Spleen (tissue), 11 donors: ENCODE results near the gene UBE2L5. TPM values are rescaled to one million over a fixed set of nuclear protein-coding genes. Genes with fewer than 3 reads are reported as not detected.
A peak's percentile ranks its signal among the peaks of the same experiment; 100 is the strongest.
"Not testable (repeated sequence)": the region's sequence is repeated elsewhere in the genome, so short reads cannot be mapped to it uniquely, and the experiment has no call there.

ENCODE experiments used
- DNase-seq: peaks from one replicate; pipeline ENCODE4 v3.0.0-alpha.2; 2020
- H3K27ac ChIP-seq, 8 donors: fragments of 200-600 bp; sonication (generic) in 7 of 8; 1 replicate in 4 of 8; 2 replicates in 4 of 8; pipeline versions ENCODE4 v1.5.0 to v1.8.0; 2016 to 2021; ENCODE audit warnings: inconsistent platforms in 4 of 8, mild to moderate bottlenecking in 4 of 8, moderate library complexity in 1 of 8
- H3K27me3 ChIP-seq, 7 donors: fragments of 200-600 bp; sonication (generic) in 6 of 7; replicated peaks in 1 of 7; 1 replicate in 4 of 7; 2 replicates in 3 of 7; pipeline versions ENCODE4 v1.5.0 to v1.8.0; 2016 to 2021; ENCODE audit warnings: inconsistent platforms in 3 of 7, mild to moderate bottlenecking in 1 of 7
- H3K36me3 ChIP-seq, 6 donors: fragments of 200-600 bp; sonication (generic) in 5 of 6; 1 replicate in 4 of 6; 2 replicates in 2 of 6; pipeline versions ENCODE4 v1.5.0 to v1.8.0; 2016 to 2021; ENCODE audit warnings: inconsistent platforms in 2 of 6
- H3K4me1 ChIP-seq, 6 donors: fragments of 200-600 bp; sonication (generic) in 5 of 6; 1 replicate in 3 of 6; 2 replicates in 3 of 6; pipeline versions ENCODE4 v1.5.0 to v1.8.0; 2016 to 2021; ENCODE audit warnings: inconsistent platforms in 3 of 6
- H3K4me3 ChIP-seq, 8 donors: fragments of 200-600 bp; sonication (generic) in 7 of 8; 1 replicate in 4 of 8; 2 replicates in 4 of 8; pipeline versions ENCODE4 v1.5.0 to v1.8.0; 2016 to 2021; ENCODE audit warnings: inconsistent platforms in 4 of 8, mild to moderate bottlenecking in 4 of 8, moderate library complexity in 2 of 8
- H3K9me3 ChIP-seq, 8 donors: fragments of 200-600 bp; sonication (generic) in 7 of 8; 1 replicate in 4 of 8; 2 replicates in 4 of 8; pipeline versions ENCODE4 v1.5.0 to v1.8.0; 2016 to 2021; ENCODE audit warnings: inconsistent platforms in 4 of 8
- CTCF ChIP-seq, 11 experiments: fragments of 200-600 bp in 7 of 11; fragments of 450-650 bp in 4 of 11; sonication (generic) in 4 of 11; IDR thresholded peaks in 8 of 11; conservative IDR thresholded peaks in 3 of 11; 1 replicate in 7 of 11; 2 replicates in 4 of 11; pipeline versions ENCODE4 v1.4.0 to v1.8.0; 2016 to 2021; ENCODE audit warnings: antibody characterized with exemption in 11 of 11, inconsistent platforms in 4 of 11, mild to moderate bottlenecking in 1 of 11
- POLR2A ChIP-seq, 3 donors: fragments of 450-650 bp; IDR thresholded peaks; one replicate each; pipeline ENCODE4 v1.5.1; 2017; ENCODE audit warnings: antibody characterized with exemption in 3 of 3, mild to moderate bottlenecking in 1 of 3
- POLR2AphosphoS5 ChIP-seq, 3 donors: sonication (generic); formaldehyde crosslinking; IDR thresholded peaks; one replicate each; pipeline ENCODE4 v1.5.1; 2017; ENCODE audit warnings: antibody characterized with exemption in 3 of 3
- WGBS, 5 donors: extraction: QIAGEN DNeasy Blood & Tissue Kit in 3 of 5; methylation state at CpG; one replicate each; pipeline versions ENCODE4 v1.1.5 to v1.1.7; 2013 to 2018; 5-methylcytosine and 5-hydroxymethylcytosine counted together
- intact Hi-C: fragments of 100-400 bp; cut with DNase I; formaldehyde crosslinking; loops from one replicate; pipeline ENCODE4 v1.15.0; 2023; ENCODE audit warnings: low total_unique reads
- polyA plus RNA-seq, 3 donors: library from polyadenylated mRNA; stranded (reverse); fragments of 200-250 nt; gene quantifications; one replicate each; pipeline ENCODE4 v1.2.1, GENCODE V29; 2013
- total RNA-seq, 7 donors: library from RNA; depleted of rRNA in 3 of 7; stranded (reverse); fragments of >200 nt in 3 of 7; fragmentation: NEBNext Ultra II Directional in 4 of 7; extraction: Animal tissue kit (Norgen Biotek cat#: 25700) in 4 of 7; gene quantifications; one replicate each; pipeline versions ENCODE4 v1.1.0 to v1.2.1, GENCODE V29; 2016 to 2021
- donor health status: healthy with polysubstance abuse.
- donor health status: DM: no; HTN: no; CAD: no; lungs with moderate emphysema.
- donor health status: DM: no; HTN: no; CAD: no.
- donor health status: Bipolar disorder and iron deficiency.
- donor health status: healthy.
- donor health status: DM: no; HTN: no; CAD: no.
- donor health status: DM: yes; HTN: yes; CAD: no.

UBE2L5 gene
- total and polyA plus RNA-seq, 10 donors: 0.05 TPM; not detected in 9

GRCh38 chr13:30461279-30462066 lies 39.2 kb downstream of the UBE2L5 start:
- Histone ChIP-seq H3K4me1 (peaks cover 25 to 56% (median 44%) of the 10 kb centered on the region in 6 donors), H3K36me3 (peaks cover 0 to 54% (median 18%) of the 10 kb centered on the region in 6 donors), H3K27ac (peak overlapping the region in 7 of 8 donors; percentile 99 to 100 (median 99)), H3K4me3 (peak overlapping the region in 2 of 8 donors; percentile 55 to 83)
- peak; percentile 28 to 71 (median 59) for TF ChIP-seq CTCF (IDR thresholded peaks at IDR 0.05 in 8 of 11, conservative IDR thresholded peaks at IDR 0.05 in 3 of 11)
- DNase-seq, H3K27me3 ChIP-seq, H3K9me3 ChIP-seq: not testable (repeated sequence)
- 73 to 82% (median 79%) methylated on average over 3 of the region's 3 CpGs for WGBS, 5 donors
- intact Hi-C loops: loop anchor here (10.0 kb wide), 2 partner anchors 153 to 343 kb away; partner anchors contain the start of gene USPL1

GRCh38 chr13:30463787-30464495 lies 41.6 kb downstream of the UBE2L5 start:
- Histone ChIP-seq H3K27ac (peak overlapping the region; percentile 91 to 100 (median 99)), H3K4me3 (peak overlapping the region; percentile 41 to 83 (median 54)), H3K36me3 (peaks cover 0 to 37% (median 15%) of the 10 kb centered on the region in 6 donors), H3K27me3 (no peaks in the 10 kb centered on the region), H3K4me1 (peaks cover 28 to 59% (median 51%) of the 10 kb centered on the region in 6 donors), H3K9me3 (no peaks in the 10 kb centered on the region)
- TF ChIP-seq POLR2AphosphoS5 (IDR thresholded peaks at IDR 0.05): peak; percentile 84 to 88 (median 85)
- TF ChIP-seq POLR2A (IDR thresholded peaks at IDR 0.05): peak in 1 of 3 donors; percentile 56
- no peak for TF ChIP-seq CTCF (IDR thresholded peaks at IDR 0.05 in 8 of 11, conservative IDR thresholded peaks at IDR 0.05 in 3 of 11)
- DNase-seq: peak; percentile 94
- intact Hi-C loops: loop anchor here (10.0 kb wide), 2 partner anchors 151 to 341 kb away; partner anchors contain the start of gene USPL1
- 1 to 2% (median 1%) methylated on average over 19 to 32 of the region's 32 CpGs for WGBS, 5 donors

GRCh38 chr13:30464496-30465342 lies 42.4 kb downstream of the UBE2L5 start:
- DNase-seq: peak; percentile 94
- H3K27me3 ChIP-seq: no peaks in the 10 kb centered on the region
- WGBS, 5 donors: 0 to 2% (median 1%) methylated on average over 19 to 129 of the region's 136 CpGs
- peak overlapping the region; percentile 41 to 83 (median 54) for H3K4me3 ChIP-seq
- intact Hi-C loops: loop anchor here (10.0 kb wide), 2 partner anchors 150 to 340 kb away; partner anchors contain the start of gene USPL1
- H3K27ac ChIP-seq: peak overlapping the region; percentile 91 to 100 (median 99)
- peaks cover 28 to 52% (median 44%) of the 10 kb centered on the region in 6 donors for H3K4me1 ChIP-seq
- no peaks in the 10 kb centered on the region for H3K9me3 ChIP-seq
- peaks cover 0 to 29% (median 12%) of the 10 kb centered on the region in 6 donors for H3K36me3 ChIP-seq
- TF ChIP-seq POLR2A (IDR thresholded peaks at IDR 0.05): peak in 1 of 3 donors; percentile 48
- peak; percentile 1 to 73 (median 66) for TF ChIP-seq POLR2AphosphoS5 (IDR thresholded peaks at IDR 0.05)
- TF ChIP-seq CTCF (IDR thresholded peaks at IDR 0.05 in 8 of 11, conservative IDR thresholded peaks at IDR 0.05 in 3 of 11): no peak
